Ramos (cell line): Measurements from ENCODE around the gene PYGB.
"Not testable (repeated sequence)": the region's sequence is repeated elsewhere in the genome, so short reads cannot be mapped to it uniquely, and the experiment has no call there.

Experiments used
- in situ Hi-C: fragments of 300-500 bp; cut with MboI; formaldehyde crosslinking; loops from one replicate; pipeline ENCODE4 v1.14.3; 2022; ENCODE audit warnings: low sequenced_read_pairs; ENCODE audit not compliant: unreplicated experiment

The PYGB gene

DNA sequence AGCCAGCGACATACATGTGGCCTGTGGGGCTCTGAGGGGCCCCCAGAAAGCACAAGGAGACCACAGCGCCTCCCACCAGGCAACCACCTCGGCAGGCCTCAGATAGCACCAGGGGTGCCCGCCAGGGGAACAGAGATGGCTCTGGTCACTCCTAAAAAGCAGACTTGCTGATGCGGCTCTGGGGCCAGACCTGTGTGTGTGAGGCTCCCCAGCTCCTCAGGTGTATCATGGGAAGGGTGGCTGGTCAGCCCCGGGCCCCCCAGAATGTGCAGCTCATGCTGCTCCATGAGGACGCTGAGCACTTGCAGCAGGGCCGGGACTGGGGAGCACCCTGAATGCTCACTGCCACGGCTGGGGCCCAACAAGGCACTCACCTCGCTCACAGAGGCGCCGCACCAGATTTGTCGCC is 60.2 kb downstream of the PYGB start:
- in situ Hi-C loops: no loop called here

DNA sequence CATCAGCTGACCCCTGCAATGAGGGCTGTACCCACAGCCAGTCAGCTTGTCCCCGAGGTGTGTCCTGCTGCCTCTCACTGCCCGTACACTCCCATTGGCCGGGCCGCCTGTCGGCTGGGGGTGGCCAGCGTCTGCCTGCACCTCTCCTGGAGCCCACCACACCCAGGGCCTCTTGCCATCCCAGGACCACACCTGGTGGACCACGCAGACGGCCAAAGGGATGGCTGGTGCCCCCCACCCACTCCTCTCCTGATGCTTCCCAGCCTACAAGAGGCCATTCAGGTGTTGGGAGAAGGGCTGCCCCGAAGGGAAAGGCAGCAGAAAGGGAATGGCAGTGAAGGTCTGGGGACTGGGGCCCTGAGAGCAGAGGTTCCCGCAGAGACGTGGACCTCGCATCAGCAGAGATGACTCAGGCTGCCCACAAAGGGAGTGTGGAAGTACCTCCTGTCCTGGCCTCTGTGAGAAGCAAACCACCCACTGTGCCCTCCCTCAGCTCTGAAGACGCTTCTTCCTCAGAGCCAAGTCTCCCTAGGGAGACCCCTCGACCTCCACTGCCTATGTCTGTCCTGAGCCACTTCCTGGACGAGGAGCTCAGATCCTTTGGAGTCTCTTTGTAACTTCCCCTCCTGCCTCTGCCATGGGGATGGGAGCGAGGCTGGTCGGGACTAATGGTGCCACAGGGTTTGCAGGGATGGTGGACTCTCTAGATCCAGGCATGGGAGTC is 60.9 kb downstream of the PYGB start:
- in situ Hi-C loops: no loop called here

DNA sequence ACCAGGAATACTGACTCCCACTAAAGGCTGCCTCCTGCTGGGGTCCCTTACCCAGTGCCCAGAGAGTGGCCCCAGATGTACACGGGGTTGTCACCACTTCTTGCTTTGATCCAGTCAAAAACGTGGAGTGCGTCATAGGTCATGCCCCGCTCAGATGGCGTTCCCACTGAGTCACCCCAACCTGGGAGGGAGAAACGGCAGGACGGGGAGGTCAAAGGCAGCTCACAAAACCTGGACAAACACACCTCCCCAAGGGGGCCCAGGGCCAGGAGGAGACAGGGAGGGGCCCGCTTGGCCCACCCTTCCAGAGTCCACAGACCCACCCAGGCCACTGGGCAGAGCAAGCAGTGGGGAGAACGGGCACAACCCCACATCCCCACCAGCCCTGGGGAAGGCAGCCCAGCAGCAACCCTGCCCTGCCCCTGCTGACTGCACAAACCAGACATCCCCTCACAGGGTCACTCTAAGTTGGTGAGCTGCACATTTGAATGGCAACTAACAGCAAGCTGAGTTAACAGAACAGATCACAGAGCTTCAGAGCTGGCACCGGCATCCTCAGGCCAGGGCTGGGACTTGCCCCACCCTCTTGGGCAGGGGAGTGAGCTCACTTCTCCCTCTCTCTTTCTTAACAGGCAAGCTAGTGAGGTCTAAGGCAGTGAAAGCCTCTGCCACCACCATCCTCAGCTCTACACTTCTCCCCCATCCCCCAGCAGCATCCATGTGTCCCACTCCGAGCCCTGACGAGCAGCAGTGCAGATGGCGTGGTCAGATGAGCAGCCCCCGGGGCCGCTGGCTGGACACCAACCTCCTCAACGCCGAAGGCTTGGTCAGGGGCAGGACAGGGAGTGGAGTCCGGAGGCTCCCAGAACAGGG is 61.7 kb downstream of the PYGB start:
- in situ Hi-C loops: no loop called here

DNA sequence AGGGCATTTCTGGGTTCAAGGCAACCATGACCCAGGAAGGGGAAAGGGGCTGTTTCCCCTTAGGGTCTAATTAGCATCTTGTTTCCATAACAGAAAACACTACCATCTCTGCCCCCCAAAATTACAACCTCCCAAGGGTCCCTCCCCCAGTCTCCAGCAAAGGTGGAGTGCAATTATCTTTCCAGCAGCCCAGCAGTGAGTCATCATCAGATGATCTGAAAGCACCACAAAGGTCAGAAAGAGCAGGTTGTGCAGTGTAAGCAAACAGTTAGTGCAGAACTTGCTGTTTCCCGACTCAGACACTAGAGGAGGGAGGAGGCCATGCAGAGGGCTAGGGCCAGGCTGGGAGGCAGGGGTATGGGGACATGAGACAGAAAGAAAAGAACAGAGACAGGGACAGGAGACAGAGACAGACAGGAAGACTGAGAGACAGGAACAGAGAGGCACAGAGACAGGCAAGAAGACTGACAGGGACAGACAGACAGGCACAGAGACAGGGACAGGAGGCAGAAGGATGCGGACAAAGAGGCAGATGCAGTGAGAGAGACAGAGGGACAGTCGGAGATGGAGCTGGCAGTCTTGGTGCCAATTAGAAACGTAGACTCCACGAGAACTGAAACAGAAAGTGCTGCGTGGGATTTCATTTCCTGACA is 62.5 kb downstream of the PYGB start:
- in situ Hi-C loops: no loop called here

DNA sequence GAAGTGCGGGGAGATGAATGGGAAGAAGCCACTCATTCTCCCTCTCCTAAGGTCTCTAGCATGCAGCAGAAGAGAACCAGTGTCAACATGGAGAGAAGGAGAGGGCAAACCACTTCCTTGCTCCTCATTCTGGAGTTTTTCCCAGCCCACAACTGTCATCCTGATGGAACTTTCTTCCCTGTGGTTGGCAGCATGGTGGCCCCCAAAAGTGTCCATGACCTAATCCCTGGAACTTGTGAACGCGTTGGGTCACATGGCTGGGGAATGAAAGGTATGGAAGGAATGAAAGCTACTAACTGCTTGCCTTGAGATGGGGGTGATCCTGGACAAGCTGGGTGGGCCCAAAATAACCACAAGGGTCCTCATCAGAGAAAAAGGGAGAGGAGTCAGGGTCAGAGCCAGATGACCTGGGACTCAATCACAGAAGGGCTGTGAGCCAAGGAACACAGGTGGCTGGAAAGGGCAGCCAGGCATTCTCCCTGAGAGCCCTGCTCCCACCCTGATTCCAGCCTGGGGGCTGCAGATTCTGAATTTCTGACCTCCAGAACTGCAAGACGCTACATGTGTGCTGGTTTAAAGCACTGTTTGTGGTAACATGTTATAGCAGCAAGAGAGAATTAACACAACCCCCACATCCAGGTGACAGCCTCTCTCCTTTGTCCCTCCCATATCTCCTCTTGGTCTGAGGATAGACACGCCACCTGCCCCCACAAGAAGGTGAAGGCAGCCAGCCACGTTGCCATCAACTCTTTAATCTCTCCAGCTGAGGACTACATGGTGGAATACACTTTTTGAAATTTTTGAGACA is 63.2 kb downstream of the PYGB start:
- in situ Hi-C loops: no loop called here

DNA sequence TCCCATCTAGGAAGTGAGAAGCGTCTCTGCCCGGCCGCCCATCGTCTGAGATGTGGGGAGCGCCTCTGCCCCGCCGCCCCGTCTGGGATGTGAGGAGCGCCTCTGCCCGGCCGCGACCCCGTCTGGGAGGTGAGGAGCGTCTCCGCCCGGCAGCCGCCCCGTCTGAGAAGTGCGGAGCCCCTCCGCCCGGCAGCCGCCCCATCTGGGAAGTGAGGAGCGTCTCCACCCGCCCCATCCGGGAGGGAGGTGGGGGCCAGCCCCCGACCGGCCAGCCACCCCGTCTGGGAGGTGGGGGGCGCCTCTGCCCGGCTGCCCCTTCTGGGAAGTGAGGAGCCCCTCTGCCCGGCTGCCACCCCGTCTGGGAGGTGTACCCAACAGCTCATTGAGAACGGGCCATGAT is 64.8 kb downstream of the PYGB start:
- in situ Hi-C loops: not testable (repeated sequence)

DNA sequence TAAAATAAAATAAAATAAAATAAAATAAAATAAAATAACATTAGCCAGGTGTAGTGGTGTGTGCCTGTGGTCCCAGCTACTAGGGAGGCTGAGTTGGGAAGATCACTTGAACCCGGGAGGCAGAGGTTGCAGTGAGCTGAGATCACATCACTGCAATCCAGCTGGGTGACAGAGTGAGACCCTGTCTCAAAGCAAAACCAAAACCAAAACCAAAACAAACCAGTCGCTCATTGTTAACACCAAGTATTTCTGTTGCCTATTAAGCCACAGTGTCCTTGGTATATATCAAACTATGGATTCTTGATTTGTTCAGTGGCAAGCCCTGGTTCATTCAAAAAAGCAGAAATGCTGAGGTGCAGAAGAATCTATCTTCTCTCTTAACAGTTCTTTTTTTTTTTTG is 65.7 kb downstream of the PYGB start:
- in situ Hi-C loops: no loop called here

DNA sequence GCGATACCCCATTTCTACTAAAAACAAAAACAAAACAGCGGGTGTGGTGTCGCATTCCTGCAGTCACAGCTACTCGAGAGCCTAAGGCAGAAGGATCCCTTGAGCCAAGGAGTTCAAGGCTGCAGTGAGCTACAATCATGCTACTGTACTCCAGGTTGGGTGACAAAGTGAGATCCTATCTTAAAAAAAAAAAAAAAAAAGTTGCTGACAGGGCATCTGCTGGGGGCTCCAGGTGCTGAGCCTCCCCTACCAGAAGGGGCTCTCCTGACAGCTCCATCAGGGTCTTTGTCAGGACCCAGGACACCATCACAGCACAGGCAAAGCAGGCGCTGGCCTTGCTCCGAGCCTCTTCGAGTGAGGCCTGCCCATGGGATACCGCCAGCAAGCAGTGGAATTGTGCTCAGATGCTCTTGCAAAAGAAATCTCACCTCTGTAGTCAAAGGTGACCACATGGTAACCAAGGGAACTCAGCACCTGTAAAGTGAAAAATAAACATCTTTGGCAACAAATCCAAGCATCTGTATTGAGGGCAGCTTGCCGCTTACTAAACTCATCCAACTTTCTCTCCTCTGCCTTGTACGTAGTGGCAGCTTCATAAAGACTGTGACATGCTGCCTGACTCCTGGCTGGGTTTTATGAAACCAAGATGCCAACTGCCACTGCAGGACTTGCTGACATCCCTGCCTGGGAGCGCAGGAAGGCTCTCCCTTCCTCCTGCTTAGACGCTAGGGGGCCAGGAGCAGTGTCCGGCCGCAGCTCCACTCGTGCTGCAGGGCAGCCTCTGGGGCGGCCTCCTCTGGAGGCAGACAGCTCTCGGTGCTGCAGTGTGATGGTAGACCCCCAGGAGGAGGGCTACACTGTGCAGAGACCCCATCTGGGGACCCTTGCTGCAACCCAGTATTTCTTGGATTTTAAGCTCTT is 66.9 kb downstream of the PYGB start:
- in situ Hi-C loops: no loop called here

DNA sequence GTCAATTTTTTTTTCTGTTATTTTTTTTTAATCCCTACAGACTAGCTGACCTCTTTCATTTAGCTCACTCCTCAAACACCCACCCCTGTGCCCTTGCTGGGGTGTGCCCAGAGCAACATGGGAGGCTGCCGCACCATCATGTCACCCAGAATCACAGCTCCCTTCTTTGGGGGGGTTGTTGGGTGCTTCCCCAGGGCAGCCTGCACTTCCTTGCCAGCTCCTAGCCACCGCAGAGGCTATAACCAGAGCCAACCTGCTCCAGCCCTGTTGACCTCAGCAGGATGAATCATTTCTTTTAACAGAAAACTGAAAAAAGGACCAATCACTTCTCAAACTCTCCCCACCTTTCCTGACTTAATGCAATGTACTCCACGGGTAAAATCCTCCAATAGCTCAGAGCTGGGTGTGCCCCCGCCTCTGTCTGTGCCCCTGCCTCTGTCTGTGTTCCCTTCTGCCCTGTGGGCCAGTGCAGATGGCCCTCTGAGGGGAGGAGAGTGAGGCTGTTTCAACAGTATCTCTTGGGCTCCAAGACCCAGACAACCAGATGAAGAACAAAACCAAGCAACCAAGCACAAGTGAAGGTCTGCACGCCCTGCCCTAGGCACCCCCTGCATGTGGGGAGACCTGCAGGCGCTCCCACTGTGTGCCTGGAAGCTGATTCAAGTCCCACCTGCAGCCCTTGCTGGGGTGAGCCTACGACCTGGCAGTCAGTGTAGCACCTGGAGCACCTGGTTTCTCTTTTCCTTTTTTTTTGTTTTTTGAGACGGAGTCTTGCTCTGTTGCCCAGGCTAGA is 67.7 kb downstream of the PYGB start:
- in situ Hi-C loops: no loop called here

DNA sequence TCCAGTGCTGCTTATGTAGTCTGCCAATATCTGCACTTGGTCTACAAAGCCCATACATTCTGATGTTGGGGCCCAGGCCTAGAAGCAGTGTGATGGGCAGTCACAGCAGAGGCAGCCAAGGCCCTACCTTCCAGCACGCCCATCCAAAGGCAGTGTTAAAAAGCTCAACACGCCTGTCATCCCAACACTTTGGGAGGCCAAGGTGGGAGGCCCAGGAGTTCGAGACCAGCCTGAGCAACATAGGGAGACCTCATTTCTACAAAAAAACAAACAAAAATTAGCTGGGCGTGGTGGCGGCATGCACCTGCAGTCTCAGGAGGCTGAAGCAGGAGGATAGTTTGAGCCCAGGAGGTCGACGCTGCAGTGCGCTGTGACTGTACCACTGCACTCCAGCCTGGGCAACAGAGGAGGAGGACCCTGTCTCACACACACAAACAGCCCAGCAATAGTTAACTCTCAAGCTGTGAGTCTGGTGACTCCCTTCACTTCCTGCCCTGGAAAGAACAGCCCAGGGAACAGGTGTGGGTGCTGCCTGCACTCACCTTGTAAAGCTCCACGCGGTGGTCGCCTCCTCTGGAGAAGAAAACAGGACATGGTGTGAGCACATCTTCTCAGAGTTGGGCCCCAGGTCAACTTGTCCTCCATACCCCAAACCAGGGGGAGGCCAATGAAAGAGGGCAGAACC is 68.8 kb downstream of the PYGB start:
- in situ Hi-C loops: no loop called here

DNA sequence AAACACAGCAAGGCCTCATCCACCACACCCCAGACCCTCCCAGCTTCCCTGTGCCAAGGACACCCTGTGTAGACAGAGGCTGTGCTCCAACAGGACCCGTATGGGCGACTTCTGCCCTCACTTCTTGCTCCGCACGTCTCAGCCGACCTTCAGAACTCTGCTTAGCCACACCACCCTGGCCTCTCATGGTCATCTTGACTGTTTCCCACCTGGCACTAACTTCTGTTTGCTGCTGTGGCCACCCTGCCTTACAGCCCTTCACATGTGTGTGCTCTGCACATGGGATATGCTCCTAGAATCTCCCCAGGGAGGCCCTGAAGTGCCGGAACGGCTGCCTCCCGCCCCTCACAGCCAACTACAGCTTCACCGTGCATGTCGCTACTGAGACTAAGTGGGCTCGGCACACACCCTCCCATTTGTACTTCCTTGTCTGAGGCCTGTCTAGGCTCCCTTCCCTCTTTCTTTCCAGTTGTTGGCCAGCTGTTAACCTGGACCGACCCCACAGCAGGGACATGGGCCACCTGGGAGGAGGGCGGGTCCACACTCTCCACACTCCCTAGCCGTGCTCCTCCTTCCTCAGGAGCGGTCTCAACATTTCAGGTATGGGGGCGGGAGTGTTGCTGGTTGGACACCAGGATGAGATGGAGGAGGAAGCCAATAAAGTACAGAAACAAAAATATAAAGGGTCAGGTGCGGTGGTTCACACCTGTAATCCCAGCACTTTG is 69.6 kb downstream of the PYGB start:
- in situ Hi-C loops: no loop called here

DNA sequence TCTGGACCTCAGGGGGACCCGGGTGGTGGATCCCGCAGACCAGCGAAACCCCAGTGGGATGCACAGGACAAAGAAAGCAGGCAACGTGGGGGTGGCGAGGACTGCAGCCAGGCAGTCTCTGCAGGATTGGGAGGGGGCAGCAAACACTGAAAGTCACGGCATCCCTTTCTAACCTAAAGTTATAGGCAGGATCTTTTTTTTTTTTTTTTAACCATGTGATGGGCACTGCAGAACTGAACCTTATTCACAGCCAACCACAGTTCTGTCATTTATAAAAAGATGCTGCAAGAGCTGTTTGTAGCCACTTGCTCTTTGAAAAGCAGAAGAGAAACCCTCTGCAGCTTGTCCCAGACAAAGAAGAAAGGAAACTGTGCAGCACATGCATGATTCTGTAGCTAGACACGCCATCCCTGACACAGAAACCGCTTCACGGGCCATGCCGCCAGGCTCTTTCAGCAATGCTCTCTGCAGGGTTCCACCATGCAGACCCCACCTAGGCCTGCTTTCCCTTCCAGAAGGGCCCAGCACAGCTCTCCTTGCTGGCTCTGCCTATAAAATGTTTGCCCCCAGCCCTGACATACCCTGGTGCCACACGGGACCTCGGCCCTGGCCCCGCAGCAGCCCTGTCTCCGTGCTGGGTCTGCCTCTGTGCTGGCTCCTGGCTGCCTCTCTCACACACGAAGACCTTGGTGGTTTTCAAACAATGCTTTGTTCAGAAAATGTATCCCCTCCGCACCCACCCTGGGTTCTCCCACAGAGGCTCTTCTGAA is 70.8 kb downstream of the PYGB start:
- in situ Hi-C loops: no loop called here

DNA sequence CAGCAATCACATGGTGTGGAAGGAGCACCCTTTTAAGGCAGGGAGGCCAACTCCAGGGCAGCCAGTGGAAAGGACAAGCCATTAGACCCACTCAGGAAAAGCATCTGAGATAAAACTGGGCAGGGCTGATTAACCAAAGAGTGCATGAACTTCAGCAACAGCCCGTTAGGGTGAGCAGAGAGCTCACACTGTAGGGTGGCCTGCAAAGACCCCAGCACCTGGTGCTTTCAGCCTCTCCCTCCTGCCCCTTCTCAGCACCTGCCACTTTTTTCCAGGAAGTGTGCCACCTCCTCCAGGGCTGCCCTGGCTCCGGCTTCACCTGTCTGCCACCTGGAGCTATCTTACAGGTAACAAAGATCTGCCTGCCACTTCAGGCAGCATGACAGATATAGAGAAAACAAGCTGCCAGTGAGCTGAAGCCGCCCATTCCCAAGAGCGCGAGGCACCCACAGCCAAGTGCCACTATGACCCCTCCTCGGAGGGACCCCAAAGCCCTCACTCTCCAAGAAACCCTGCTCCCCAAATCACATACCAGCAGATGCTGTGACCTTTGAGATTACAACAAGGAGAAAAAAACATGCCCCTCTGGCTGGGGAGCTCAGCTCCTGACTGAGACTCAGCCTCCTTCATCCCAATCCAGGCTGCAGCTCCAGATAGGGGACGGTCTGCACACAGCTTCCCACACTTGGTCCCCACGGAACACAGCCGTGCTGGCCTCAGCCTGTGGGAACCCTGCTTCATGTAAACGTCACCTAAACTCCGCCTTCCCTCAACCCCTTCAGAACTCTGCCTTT is 71.6 kb downstream of the PYGB start:
- in situ Hi-C loops: no loop called here

DNA sequence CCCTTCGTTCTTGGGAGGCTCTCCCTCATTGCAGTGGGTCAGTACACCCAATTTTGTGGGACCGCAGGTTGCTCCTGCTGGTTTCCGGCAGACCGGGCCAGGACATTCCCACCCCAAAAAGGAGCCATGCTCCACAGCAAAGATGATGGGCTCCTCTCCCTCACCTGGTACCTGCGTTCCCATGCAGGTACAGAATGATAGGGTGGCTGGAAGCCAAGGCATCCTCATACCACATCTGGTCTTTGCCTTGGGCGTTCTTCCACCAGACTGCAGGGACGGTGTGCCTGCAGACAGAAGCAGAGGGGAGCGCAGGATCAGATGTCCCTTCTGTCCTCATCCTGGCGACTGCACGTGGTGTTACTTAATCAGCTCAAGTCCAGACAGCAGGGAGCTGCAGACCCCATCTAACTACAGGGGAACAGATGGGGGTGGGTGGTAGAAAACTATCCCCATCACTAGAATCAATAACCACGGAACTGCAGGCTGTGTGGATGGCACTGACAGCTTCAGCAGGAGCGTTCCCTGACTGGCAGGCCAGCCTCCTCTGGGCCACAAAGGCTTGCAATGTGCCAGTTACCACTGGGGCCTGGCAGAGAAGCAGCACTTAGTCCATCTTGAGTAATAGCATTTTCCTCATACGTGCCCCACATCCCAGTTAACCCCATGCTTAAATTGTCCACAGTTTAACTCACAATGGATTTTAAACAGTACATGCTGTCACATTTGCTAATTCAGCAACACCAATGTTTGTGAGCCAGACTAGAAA is 72.3 kb downstream of the PYGB start:
- in situ Hi-C loops: no loop called here

DNA sequence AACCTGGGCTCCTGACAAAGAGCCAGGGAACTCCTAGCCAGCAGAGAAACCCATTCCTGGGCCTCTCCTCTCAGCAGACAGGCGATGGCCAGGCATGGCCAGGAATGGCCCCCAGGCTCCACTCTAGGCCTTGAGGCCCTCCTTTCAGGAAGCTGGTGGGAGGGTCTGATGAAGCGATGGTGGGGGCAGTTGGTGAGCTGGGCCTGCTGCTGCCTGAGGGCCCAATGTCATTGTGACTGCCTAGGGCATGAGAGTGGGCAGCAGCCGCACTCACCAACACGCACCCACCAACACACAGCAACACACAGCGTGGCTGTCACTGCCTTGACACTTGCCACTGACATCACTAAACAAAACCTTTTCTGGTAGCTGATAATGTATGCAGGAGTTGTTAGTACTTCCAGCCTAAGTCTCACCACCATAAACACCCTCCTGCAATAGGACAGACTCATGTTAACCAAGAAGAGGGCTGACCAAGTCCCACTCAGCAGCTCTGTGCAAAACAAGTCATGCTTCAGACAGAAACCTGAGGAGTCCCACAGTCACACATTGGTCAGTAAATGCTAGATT is 73.5 kb downstream of the PYGB start:
- in situ Hi-C loops: no loop called here
